Uterus (tissue), 4 donors: ENCODE data around the gene B3GNT3. TPM values are rescaled to one million over a fixed set of nuclear protein-coding genes. Genes with fewer than 3 reads are reported as not detected.
A peak's percentile ranks its signal among the peaks of the same experiment; 100 is the strongest.

Experiments
- DNase-seq, 2 donors: peaks; one replicate each; pipeline ENCODE4 v3.0.0-alpha.2; 2019 to 2020
- H3K27ac ChIP-seq, 2 donors: fragments of 200-600 bp; sonication (generic); 1 replicate in 1 of 2; 2 replicates in 1 of 2; pipeline ENCODE4 v1.5.1; 2016 to 2018
- H3K27me3 ChIP-seq, 2 donors: fragments of 200-600 bp; sonication (generic); one replicate each; pipeline ENCODE4 v1.5.1; 2018 to 2019; ENCODE audit warnings: control low read depth in 1 of 2
- H3K36me3 ChIP-seq, 2 donors: fragments of 200-600 bp; sonication (generic); one replicate each; pipeline ENCODE4 v1.5.1; 2019; ENCODE audit warnings: control low read depth in 1 of 2
- H3K4me1 ChIP-seq, 2 donors: fragments of 200-600 bp; sonication (generic); one replicate each; pipeline ENCODE4 v1.5.1; 2018 to 2019; ENCODE audit warnings: control low read depth in 1 of 2
- H3K4me3 ChIP-seq, 2 donors: fragments of 200-600 bp; sonication (generic); 1 replicate in 1 of 2; 2 replicates in 1 of 2; pipeline ENCODE4 v1.5.1; 2018 to 2019; ENCODE audit warnings: mild to moderate bottlenecking in 1 of 2
- H3K9me3 ChIP-seq, 2 donors: fragments of 200-600 bp; sonication (generic); one replicate each; pipeline ENCODE4 v1.5.1; 2019; ENCODE audit warnings: control low read depth in 1 of 2
- CTCF ChIP-seq, 4 experiments: fragments of 200-600 bp in 2 of 4; fragments of 450-650 bp in 2 of 4; sonication (generic) in 2 of 4; IDR thresholded peaks; one replicate each; pipeline ENCODE4 v1.5.1; 2016 to 2019; ENCODE audit warnings: antibody characterized with exemption in 4 of 4, mild to moderate bottlenecking in 2 of 4, moderate library complexity in 1 of 4
- POLR2A ChIP-seq, 2 donors: fragments of 450-650 bp; IDR thresholded peaks; one replicate each; pipeline ENCODE4 v1.6.1; 2016; ENCODE audit warnings: antibody characterized with exemption in 2 of 2, mild to moderate bottlenecking in 1 of 2, moderate library complexity in 1 of 2
- intact Hi-C: fragments of 100-400 bp; cut with DNase I; formaldehyde crosslinking; loops from one replicate; pipeline ENCODE4 v1.15.1; 2023; ENCODE audit warnings: low total_unique reads
- total RNA-seq, 4 donors: library from RNA; depleted of rRNA in 3 of 4; stranded (reverse); fragments of >200 nt in 3 of 4; gene quantifications; one replicate each; pipeline versions ENCODE4 v1.1.0 to v1.2.4, GENCODE V29; 2014 to 2023
- donor health status: DM: yes; HTN: yes; CAD: no.

Gene B3GNT3
- total RNA-seq, 4 donors from 2014 or later, result 1.4 TPM; not detected in 3

GRCh38 chr19:17836530-17836929, 41.6 kb downstream of the B3GNT3 start:
- Histone ChIP-seq H3K4me3 (no peak overlapping the region), H3K36me3 (no peaks in the 10 kb centered on the region), H3K9me3 (no peaks in the 10 kb centered on the region), H3K27ac (no peak overlapping the region), H3K4me1 (no peaks in the 10 kb centered on the region), H3K27me3 (no peaks in the 10 kb centered on the region)
- intact Hi-C loops, result no loop called here
- DNase-seq, result no peak
- no peak for TF ChIP-seq POLR2A (IDR thresholded peaks at IDR 0.05)
- no peak for TF ChIP-seq CTCF (IDR thresholded peaks at IDR 0.05)

GRCh38 chr19:17837972-17838371, 43.0 kb downstream of the B3GNT3 start:
- no peaks in the 10 kb centered on the region for H3K36me3 ChIP-seq
- TF ChIP-seq CTCF (IDR thresholded peaks at IDR 0.05) (no peak), POLR2A (IDR thresholded peaks at IDR 0.05) (no peak)
- no peak for DNase-seq
- H3K9me3 ChIP-seq, result no peaks in the 10 kb centered on the region
- H3K4me3 ChIP-seq, result no peak overlapping the region
- no peaks in the 10 kb centered on the region for H3K4me1 ChIP-seq
- intact Hi-C loops, result no loop called here
- H3K27me3 ChIP-seq, result no peaks in the 10 kb centered on the region
- no peak overlapping the region for H3K27ac ChIP-seq

- no peak for DNase-seq
- H3K9me3 ChIP-seq, result no peaks in the 10 kb centered on the region
- intact Hi-C loops, result no loop called here
- H3K27me3 ChIP-seq, result no peaks in the 10 kb centered on the region
- no peak overlapping the region for H3K27ac ChIP-seq
- H3K4me3 ChIP-seq, result no peak overlapping the region
- TF ChIP-seq CTCF (IDR thresholded peaks at IDR 0.05) (no peak), POLR2A (IDR thresholded peaks at IDR 0.05) (no peak)
- no peaks in the 10 kb centered on the region for H3K36me3 ChIP-seq
- no peaks in the 10 kb centered on the region for H3K4me1 ChIP-seq
These were observed 45.1 kb downstream of the B3GNT3 start for GRCh38 chr19:17840019-17840418.

GRCh38 chr19:17841371-17841809, 46.5 kb downstream of the B3GNT3 start:
- Histone ChIP-seq H3K9me3 (no peaks in the 10 kb centered on the region), H3K4me3 (peak overlapping the region in 1 of 2 donors; percentile 41), H3K27ac (no peak overlapping the region), H3K4me1 (no peaks in the 10 kb centered on the region), H3K36me3 (no peaks in the 10 kb centered on the region), H3K27me3 (no peaks in the 10 kb centered on the region)
- no peak for DNase-seq
- TF ChIP-seq POLR2A (IDR thresholded peaks at IDR 0.05) (no peak), CTCF (IDR thresholded peaks at IDR 0.05) (no peak)
- intact Hi-C loops, result no loop called here

- no peaks in the 10 kb centered on the region for H3K4me1 ChIP-seq
- intact Hi-C loops, result no loop called here
- DNase-seq, result peak; percentile 75 to 76
- no peaks in the 10 kb centered on the region for H3K27me3 ChIP-seq
- no peak overlapping the region for H3K27ac ChIP-seq
- peak overlapping the region in 1 of 2 donors; percentile 41 for H3K4me3 ChIP-seq
- TF ChIP-seq POLR2A (IDR thresholded peaks at IDR 0.05), result peak in 1 of 2 donors; percentile 27
- no peak for TF ChIP-seq CTCF (IDR thresholded peaks at IDR 0.05)
- H3K36me3 ChIP-seq, result no peaks in the 10 kb centered on the region
- H3K9me3 ChIP-seq, result no peaks in the 10 kb centered on the region
These were observed 47.1 kb downstream of the B3GNT3 start for GRCh38 chr19:17841810-17842662.
